SK-N-SH treated with all-trans-retinoic acid at 6 μM for 48 hours (cell line): ENCODE measurements around the gene TMEM114.

Experiments
- ARNTL ChIP-seq: fragments of 450-650 bp; formaldehyde crosslinking; IDR thresholded peaks from 2 replicates; pipeline ENCODE4 v1.5.0; 2020; ENCODE audit warnings: low read depth, mild to moderate bottlenecking, moderate library complexity, borderline replicate concordance
- CSRNP3 ChIP-seq: fragments of 250-450 bp; sonication (Bioruptor Pico); IDR thresholded peaks from 2 replicates; pipeline ENCODE4 v1.5.1; 2021; ENCODE audit warnings: mild to moderate bottlenecking, moderate library complexity
- ESRRG ChIP-seq: fragments of 250-450 bp; sonication (Bioruptor Pico); IDR thresholded peaks from 2 replicates; pipeline ENCODE4 v1.6.1; 2021; ENCODE audit warnings: mild to moderate bottlenecking
- GLIS3 ChIP-seq: fragments of 250-450 bp; sonication (Bioruptor Pico); IDR thresholded peaks from 2 replicates; pipeline ENCODE4 v1.5.0; 2020; ENCODE audit warnings: mild to moderate bottlenecking, moderate library complexity
- SNAI2 ChIP-seq: fragments of 250-450 bp; sonication (Bioruptor Pico); IDR thresholded peaks from 2 replicates; pipeline ENCODE4 v1.5.0; 2020; ENCODE audit warnings: mild to moderate bottlenecking, moderate library complexity
- TCF4 ChIP-seq: fragments of 250-450 bp; sonication (Bioruptor Pico); IDR thresholded peaks from 2 replicates; pipeline ENCODE4 v1.8.0; 2021; ENCODE audit warnings: mild to moderate bottlenecking, moderate library complexity, borderline replicate concordance
- TOX ChIP-seq: fragments of 250-450 bp; sonication (Bioruptor Pico); IDR thresholded peaks from 2 replicates; pipeline ENCODE4 v1.8.0; 2021; ENCODE audit warnings: mild to moderate bottlenecking, moderate library complexity, borderline replicate concordance
- ZC3H10 ChIP-seq: fragments of 250-450 bp; sonication (Bioruptor Pico); IDR thresholded peaks from 2 replicates; pipeline ENCODE4 v1.5.1; 2021; ENCODE audit warnings: mild to moderate bottlenecking, moderate library complexity
- ZFP3 ChIP-seq: fragments of 250-450 bp; sonication (Bioruptor Pico); IDR thresholded peaks from 2 replicates; pipeline ENCODE4 v1.5.0; 2020; ENCODE audit warnings: mild to moderate bottlenecking, moderate library complexity
- TF ChIP-seq, protein P1 (sequence below): fragments of 250-450 bp; sonication (Bioruptor Pico); IDR thresholded peaks from 2 replicates; pipeline ENCODE4 v1.5.1; 2020; ENCODE audit warnings: low read depth, mild to moderate bottlenecking, moderate library complexity
- TF ChIP-seq, protein P2 (sequence below): fragments of 250-450 bp; sonication (Bioruptor Pico); IDR thresholded peaks from 2 replicates; pipeline ENCODE4 v1.8.0; 2020; ENCODE audit warnings: mild to moderate bottlenecking, moderate library complexity, borderline replicate concordance

DNA sequence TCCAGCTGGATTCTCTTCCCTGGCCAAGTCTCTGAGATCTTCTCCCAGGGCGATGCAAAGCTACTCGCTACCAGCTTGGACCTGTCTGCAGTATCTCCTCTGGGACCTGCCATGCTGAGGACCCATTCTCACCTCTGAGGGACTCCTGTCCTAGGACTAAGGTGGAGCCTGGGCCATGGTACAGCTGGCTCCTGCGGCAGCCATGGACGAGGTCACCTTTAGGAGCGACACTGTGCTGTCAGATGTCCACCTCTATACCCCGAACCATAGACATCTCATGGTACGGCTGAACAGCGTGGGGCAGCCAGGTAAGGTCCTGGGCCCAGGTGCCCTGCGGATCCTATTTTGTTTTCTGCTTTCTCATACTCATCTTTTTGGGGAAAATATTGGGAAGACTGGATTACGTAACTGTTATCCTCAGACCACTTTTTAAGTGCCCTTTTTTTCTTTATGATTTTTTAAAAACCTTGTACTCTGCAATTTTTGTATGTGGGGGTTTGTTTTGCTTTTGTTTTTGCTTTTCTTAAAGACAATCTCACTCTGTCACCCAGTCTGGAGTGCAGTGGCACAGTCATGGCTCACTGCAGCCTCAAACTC lies 35.3 kb upstream of the TMEM114 start:
- TF ChIP-seq TOX (CRISPR knock-in tag): no peak
- TF ChIP-seq ZFP3 (CRISPR knock-in tag): no peak
- no peak for TF ChIP-seq ZC3H10 (CRISPR knock-in tag)
- no peak for TF ChIP-seq ESRRG
- no peak for TF ChIP-seq CSRNP3 (CRISPR knock-in tag)
- TF ChIP-seq, protein P1, sequence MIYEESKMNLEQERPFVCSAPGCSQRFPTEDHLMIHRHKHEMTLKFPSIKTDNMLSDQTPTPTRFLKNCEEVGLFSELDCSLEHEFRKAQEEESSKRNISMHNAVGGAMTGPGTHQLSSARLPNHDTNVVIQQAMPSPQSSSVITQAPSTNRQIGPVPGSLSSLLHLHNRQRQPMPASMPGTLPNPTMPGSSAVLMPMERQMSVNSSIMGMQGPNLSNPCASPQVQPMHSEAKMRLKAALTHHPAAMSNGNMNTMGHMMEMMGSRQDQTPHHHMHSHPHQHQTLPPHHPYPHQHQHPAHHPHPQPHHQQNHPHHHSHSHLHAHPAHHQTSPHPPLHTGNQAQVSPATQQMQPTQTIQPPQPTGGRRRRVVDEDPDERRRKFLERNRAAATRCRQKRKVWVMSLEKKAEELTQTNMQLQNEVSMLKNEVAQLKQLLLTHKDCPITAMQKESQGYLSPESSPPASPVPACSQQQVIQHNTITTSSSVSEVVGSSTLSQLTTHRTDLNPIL (CRISPR knock-in tag): no peak
- TF ChIP-seq ARNTL (CRISPR knock-in tag): no peak
- TF ChIP-seq, protein P2, sequence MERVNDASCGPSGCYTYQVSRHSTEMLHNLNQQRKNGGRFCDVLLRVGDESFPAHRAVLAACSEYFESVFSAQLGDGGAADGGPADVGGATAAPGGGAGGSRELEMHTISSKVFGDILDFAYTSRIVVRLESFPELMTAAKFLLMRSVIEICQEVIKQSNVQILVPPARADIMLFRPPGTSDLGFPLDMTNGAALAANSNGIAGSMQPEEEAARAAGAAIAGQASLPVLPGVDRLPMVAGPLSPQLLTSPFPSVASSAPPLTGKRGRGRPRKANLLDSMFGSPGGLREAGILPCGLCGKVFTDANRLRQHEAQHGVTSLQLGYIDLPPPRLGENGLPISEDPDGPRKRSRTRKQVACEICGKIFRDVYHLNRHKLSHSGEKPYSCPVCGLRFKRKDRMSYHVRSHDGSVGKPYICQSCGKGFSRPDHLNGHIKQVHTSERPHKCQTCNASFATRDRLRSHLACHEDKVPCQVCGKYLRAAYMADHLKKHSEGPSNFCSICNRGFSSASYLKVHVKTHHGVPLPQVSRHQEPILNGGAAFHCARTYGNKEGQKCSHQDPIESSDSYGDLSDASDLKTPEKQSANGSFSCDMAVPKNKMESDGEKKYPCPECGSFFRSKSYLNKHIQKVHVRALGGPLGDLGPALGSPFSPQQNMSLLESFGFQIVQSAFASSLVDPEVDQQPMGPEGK (CRISPR knock-in tag): no peak
- TF ChIP-seq GLIS3: no peak
- TF ChIP-seq SNAI2 (CRISPR knock-in tag): no peak
- no peak for TF ChIP-seq TCF4 (CRISPR knock-in tag)
